ENCODE data around the gene LCN1.
"Not testable (repeated sequence)": the region's sequence is repeated elsewhere in the genome, so short reads cannot be mapped to it uniquely, and the experiment has no call there.

The LCN1 gene

DNA sequence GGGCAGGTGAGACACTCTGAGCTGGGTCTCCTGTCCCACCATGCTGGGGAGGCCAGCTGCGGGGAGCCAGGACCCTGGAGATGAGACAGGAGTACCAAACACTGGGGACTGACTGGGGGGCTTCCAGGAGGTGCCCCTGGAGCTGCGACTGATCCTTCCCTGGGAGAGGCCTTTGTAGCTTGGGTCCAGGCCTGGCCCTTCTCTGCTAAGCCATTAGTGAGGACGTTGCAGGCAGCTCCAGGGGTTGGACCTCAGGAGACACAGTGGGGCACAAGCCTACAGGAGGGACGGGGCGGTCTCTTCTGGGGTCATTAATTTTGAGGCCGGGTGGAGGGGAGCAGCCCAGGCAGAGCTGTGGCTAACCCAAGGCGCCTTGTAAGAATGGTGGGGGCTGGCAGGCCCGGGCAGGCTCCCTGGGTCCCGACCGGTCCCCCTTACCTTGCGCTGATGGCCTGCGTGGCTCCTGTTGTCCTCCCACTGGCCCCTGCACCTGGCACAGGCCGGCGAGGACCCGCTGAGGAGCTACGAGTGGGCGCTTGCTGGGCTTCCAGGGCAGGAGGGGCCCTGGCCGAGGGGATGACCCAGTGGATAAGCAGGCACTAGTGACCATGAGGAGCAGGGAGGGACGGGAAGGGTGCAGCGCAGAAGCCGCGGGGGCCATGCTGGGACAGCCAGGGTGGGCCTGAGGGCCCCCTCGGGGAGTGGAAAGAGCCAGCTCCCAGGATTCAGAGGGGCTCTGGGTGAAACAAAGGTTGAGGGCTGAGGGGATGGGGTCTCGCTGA is 15.6 kb upstream of the LCN1 start:
- DNase-seq: no peak

DNA sequence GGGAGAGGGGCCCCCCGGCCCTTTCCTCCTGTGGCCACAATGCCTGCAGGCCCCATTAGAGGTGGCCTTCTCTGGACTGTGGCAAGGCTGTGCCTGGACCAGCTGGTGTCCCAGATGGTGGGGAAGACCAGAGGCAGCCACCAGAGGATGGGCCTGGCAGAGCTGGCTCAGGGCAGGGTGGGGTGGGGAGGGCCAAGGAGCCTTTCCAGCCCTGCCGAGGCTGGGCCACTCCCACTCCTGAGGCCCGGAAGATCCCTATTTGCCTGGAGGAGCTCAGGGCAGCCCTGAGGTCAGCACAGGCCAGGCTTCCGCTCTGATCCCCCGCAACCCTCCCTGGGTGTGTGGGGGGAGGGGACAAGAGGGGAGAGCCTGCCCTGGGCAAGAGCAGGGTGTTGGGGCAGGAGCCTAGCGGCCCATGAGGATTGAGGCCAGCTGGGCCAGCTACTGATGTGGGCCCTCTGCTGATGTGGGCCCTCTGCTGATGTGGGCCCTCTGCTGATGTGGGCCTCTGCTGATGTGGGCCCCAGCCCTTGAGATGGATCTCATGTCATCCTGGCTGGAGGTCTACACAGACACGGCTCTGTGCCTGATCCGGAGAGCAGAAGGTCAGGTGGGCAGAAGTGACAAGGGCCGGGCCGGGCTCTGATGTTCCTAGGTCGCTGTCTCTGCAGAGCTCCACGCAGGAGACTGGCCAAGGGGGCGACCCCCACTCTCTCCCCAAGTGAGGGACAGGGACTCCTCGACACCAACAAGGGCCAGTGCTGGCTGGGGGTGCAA is 14.7 kb upstream of the LCN1 start:
- DNase-seq: no peak

DNA sequence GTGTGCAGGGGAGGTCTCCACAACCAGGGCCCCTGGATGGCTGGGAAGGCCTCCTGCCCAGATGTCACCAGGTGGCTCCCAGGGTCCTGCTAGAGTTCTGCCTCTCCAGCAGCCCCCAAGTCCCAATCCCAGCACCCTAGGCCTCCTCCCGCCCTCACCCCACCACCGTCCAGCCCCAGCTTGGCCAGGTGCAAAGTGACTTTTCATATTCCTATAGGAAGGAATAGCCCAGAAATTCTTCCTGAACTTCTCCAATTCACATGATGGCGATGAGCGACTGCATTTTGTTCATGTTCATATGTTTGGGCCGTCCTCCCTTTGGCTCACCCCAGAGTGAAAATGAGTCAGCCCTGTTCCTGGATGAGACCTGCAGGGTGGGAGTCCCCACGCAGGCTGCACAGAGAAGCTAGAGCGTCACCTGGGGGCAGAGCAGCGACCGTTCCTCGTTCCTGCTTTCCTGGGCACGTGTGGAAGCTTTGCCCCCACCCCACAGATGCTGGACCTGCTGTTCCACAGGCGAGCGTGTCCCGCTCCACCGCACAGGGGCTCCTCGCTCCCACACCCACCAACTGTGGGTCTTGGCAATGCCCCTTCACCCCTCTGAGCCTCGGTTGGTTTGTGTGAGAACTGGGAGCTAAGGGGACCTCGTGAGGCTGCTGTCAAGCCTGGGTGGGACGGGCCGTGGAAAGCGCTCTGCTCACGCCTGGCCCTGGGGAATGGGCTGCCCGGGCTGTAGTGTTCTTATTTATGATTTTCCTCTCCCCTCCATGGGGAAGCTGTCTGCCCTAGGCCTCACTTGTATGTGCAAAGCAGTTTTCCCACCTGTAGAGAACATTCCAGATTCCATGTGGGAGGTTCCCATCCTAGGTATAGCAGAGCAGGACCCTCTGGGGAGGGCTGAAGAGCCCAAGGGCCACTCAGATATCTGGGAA is 13.9 kb upstream of the LCN1 start:
- no peak for DNase-seq

DNA sequence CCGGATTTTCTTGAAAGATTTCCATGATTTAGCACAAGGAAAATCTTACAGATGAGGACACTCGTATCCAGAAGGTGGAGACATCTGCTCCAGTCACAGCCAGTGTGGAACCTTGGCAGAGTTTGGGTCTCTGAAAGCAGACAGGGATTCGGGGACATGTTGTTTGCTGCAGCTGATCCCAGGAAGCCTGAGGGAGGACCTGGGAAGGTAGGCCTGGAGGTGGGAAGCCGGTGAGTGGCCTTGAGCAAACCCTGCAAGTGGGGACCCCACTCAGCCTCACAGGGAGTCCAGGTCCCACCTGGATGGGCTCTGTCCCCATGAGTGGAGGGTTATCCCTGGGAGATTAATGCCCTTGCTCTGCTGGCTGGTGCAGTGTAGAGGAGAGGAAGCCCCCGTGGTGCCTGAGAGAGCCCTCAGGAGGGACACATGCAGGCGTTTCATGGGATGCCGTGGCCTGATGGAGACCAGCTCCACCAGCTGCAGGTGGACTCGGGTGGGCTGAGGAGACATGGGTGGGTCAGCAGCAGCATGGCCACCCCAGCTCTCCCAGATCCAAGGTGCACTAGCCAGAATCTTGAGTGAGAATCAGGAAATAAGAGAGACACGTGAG is 12.9 kb upstream of the LCN1 start:
- DNase-seq: no peak

DNA sequence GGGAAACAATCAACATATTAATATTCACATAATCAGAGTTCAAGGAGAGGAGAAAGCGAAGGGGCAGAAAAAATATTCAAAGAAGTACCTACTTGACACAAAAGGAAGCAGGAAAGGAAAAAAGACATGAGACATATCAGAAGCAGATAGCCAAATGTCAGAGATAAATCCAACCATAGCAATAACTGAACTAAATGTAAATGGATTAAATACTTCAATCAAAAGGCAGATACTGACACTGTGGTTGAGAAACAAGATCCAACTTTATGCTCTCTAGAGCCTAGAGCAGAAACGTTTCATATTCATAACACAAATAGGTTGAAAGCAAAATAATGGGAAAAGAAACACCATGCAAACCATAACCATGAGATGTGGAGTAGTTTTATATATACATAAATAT is 11.8 kb upstream of the LCN1 start:
- DNase-seq: no peak

DNA sequence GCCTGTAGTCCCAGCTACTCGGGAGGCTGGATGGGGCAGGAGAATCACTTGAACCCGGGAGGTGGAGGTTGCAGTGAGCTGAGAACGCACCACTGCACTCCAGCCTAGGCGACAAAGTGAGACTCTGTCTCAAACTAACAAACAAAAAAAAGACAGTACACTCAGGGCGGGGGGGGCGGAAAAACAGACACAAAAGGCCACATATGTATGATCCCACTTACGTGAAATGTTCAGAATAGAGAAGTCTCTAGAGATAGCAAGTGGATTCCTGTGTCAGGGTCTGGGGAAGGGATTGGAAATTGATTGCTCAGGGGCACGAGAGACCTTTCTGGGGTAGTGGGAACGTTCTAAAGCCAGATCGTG is 9.0 kb upstream of the LCN1 start:
- no peak for DNase-seq

DNA sequence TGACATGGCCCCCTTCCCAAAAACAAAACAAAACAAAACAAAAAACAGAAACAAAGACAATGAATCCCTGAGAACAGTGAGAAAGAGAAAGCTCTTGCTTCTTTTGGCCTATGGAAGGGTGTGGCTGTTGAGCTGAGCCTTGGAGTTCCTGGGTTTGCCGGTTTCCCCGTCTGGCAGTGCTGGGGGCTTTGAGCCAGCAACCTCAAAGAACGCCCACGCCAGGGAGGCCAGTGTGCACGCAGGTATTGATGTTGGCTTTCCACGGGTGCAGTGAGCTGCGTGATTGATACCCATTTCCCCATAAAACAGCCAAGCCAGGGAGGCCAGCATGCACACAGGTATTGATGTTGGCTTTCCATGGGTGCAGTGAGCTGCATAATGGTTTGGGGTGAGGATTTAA is 8.3 kb upstream of the LCN1 start:
- no peak for DNase-seq

DNA sequence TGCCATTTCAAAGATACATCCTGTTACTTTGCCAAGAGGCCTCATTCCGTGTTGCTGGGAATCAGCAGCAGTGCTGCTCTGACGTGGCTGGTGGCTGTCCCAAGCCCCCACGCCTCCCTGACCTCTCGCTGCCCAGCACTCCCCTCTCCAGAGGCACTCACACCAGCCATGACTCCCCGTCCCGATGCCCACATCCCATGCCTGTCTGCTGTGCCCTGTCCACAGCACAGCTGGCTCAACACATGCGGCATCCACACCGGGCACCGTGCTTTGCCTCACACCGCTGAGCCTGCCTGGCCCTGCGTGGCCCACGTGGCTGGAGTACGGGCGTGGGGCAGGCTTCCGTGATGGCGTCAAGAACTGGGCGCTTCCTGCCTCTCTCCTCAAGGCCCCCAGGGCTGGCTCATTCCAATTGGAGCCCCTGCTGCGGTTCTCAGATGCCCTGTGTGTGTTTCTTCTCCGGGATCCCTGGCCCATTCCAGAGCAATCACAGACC is 7.8 kb upstream of the LCN1 start:
- no peak for DNase-seq

DNA sequence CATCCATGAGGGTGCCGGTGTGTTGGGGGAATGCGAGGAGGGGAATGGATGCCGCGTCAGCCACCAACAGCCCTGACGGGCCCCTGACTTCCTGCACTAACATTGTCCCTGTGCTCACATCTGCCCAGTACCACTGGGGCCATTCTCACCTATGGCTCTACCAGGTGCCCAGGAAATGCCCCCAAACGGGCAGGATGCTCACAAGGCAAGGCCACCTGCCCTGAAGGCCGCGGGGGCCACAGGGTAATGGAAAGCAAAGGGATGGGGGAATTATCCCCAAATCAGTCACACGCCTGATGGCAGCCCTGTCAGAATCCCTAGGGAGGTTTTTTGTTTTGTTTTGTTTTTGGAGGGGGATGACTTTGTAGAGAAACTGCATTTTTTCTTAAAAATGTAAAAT is 7.3 kb upstream of the LCN1 start:
- DNase-seq: not testable (repeated sequence)

DNA sequence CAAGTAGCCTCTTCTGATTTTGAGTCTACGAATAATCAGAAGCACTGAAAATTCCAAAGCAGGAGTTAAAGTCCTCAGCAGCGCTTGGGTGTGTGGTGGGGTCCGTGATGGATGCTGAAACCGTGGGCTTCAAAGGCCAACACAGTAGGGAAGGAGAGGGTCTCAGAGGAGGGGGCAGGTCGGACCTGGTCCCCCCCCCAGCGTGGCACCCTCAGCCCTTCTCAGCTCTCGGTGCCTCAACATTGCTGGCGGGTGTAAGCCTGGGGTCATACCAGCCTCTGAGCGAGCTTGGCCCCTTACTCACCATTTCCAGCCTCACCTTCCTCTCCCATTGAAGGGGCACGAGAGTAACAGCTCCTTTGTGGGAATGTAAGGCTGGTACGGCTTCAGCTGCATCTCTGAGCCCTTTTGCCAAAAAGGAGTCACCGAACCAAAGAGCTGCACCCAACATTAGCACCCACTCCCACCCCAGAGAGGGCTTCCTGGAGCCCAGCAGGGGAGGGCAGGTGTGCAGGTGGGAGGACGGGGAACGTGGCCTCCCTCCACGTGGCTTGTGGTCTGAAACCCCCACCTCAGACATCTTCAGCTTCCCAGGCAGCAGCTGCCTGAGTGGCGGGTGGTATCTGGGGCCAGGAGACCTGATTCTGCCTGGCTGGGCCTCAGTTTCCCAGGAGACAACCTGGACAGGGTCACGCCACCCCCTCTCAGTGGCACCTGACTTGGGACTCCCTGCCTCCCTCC is 6.7 kb upstream of the LCN1 start:
- DNase-seq: no peak

DNA sequence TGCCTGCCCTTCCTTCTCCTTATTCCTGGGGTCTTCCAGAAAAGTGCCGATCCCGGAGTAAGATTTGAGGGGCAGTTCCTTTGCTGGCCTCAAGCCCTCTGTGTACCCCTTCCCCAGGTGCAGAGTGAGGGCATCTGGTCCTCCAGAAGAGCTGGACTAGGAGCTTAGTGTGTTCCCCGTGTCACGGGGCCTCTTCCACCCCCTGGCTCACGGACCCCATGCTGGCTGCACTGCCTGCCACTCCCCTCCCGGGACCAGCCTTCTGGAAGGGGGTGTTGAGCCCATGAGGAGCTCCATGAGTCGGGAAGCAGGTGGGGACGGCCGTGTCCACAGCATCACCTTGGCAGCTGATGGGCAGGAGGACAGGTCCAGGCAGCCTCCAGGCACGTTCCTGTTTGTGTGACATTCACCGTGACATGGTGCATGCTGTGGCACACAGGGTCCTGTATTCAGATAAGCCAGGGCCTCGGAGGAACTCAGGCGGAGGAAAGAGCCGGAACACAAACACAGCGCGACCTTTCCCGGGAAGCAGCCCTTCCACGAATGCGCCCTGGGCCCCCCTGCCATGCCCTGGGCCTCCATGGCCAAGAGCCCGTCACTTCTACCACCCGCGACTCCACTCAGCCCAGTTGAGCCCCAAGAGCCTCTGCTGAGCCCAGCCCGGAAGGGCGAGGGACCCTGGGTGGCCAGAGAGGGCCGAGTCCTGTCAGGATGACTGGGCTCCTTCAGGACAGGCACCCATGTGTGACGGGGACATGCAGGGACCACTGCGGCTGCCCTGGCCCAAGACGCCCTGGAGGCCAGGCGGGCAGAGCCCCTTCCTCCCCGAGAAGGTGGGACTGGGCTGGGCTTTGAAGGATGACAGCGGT is 5.9 kb upstream of the LCN1 start:
- DNase-seq: no peak

DNA sequence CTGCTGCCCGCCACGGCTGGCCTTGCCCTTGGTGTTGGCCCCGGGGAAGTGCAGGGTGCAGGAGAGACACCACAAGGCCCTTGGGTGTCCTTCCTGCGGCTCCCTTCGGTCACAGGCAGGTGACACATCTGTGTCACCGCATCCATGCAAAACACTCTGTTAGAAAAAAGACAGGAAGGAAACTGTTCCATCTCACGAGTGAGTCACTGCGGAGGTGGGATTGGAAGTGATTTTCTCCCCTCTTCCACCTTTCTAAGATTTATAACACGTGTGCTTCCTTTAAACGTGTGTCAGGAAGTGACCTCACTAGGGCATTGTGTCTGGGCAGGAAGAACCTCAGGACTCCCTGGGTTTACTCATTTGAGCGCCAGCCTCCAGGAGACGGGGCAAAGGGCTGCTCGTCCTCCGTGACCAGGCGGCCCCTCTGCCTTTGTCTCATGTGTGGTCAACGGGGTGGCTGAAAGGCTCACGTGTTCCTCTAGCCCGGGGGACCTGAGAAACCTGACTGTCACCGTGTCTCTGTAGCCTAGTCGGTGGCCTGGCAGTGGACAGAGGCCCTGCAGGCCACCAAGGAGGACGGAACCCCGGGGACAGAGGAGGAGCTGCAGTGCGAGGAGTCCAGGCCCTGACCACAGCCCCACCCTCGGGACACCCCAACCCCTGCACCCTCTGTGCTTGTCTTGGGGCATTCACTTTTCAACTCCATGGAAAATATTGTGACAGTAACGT is 4.9 kb upstream of the LCN1 start:
- DNase-seq: no peak

DNA sequence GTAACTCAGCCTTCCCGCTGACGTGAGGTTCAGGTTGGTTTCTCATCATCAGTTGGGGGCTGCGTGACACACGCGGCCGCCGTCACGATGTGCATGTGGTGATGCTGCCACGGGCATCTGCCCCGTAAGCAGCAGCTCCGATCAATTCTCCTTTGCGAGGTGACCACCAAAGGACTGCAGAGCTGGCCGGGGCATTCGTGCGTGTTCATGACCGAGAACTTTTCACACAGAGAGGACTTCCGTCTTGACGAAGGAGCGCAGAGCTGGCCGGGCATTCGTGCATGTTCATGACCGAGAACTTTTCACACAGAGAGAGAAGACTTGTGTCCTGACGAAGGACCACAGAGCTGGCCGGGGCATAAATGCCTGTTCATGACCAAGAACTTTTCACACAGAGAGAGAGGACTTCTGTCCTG is 3.8 kb upstream of the LCN1 start:
- no peak for DNase-seq

DNA sequence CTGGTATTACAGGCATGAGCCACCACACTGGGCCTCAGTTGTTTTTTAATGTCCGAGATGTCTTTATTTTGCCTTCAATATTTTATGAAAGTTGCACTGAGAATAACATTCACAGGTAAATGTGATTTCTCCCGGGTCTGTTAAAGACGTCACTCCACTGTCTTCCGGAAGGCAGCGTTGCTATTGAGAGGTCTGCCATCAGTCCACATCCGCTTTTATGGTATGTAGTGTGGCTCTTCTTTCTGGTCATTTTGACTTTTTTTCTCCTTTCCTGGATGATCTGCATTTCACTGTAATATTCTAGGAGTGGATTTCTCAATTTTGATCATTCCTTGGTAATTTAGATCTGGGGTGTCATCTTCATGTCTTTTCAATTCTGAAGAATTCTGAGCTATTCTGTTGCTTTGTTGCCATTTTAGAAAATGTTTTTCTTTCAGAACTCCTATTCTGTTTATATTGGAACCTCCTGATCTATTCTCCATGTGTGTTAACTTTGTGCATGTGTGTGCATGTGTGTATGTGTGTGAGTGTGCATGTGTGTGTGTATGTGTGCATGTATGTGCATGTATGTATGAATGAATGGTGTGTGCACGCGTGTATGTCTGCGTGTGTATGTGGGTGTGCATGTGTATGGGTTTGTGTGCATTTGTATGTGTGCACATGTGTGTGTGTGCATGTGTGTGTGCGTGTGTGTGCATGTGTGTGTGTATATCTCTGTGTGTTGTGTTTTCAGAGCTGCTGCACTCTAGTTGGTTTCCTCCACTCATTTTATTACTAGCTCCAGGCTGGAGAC is 1.9 kb upstream of the LCN1 start:
- no peak for DNase-seq

DNA sequence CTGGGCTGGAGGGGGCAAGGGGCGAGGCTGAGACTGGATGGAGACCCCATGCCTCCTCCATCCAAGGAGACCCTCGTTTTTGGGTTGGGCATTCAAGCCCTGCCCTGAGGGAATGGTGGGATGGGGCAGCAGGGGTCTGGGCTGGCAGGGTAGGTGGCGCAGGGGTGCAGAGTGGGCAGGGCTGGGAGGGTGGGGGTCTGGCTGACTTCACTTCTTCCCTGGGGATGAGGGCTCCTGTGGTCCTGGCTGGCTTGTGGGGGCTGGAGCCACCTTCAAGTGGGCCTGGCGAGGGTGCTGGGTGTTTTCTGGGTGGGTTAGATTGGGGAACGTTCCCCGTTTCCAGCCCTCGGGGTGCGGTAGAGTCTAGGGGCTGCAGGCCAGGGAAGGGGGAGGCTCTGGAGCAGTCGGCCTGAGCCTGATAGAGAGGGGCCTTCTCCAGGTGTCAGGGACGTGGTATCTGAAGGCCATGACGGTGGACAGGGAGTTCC is 412 bp downstream of the LCN1 start:
- DNase-seq: no peak

DNA sequence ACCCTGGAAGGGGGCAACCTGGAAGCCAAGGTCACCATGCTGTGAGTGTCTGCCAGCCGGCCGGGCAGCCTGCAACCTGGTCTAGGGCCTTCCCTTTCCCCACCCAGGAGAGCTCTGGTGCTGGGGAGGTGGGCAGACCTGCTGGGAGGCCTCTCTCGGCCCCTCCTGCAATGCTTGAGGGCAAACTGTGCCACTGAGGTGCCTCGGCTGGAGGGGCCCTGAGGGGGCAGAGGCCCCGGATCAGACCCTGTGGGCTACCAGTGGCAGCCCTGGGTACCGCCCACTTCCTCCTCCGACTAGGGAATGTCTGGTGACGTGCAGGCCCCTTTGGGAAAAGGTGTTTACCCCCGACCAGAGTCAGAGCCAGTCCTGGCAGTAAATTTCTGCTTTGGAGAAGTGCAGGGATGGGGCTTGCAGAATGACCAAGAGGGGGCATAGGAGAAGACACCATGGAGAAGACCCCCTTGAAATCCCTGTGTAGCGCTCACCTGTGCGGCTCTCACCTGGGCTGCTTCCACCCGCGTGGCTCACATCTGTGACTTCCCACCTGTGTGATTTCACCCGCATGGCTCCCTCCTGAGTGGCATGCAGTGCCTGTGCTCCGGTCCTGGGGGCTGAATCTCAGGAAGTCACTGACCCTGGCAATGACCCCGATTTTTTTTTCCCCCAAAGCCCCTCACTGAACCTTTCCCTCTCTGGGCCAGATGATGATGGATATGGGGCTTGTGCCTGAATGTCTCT is 1.1 kb downstream of the LCN1 start:
- DNase-seq: no peak

DNA sequence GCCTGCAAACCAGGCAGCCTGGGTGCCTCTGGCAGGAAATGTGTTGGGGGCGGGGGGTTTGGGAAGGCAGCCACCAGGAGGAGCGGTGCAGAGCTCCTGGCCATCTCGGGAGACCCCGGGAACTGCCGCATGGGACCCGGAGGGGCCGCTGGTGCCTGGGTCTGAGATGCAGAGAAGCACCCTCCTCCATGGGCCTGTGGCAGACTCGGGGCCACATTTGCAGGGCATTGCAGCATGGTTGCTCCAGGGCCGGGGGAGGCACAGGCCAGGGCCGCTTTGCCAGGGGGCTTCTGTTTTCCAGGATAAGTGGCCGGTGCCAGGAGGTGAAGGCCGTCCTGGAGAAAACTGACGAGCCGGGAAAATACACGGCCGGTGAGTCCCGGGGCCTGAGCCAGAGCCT is 1.7 kb downstream of the LCN1 start:
- DNase-seq: no peak

DNA sequence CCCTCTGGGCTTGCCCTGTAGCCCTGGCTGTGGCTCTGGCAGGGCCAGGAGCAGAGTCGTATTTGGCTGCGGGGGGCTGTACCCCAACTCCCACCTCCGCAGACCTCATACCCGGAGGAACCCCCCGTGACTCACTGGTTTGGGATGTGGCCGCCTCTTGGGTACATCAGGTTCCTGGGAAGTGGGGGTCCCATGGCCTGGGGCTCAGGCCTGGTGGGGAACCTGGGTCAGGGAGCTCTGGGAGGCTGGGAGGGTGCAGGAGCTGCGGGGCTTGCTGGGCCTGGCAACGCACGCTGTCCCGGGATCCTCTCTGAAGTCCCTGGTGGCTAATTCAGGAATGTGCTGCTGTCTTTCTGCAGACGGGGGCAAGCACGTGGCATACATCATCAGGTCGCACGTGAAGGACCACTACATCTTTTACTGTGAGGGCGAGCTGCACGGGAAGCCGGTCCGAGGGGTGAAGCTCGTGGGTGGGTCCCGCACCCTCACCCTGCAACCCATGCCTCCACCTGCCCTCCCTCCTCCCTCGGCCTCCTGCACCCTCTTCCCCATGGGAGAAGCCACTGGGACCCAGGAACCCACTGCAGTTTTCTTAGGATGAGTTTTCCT is 2.4 kb downstream of the LCN1 start:
- DNase-seq: no peak
